Urinary bladder (tissue), 4 donors: Measurements from ENCODE around the gene KCP. TPM values are rescaled to one million over a fixed set of nuclear protein-coding genes. Genes with fewer than 3 reads are reported as not detected.

Experiments used
- DNase-seq: peaks from one replicate; pipeline ENCODE4 v3.0.0-alpha.2; 2015; ENCODE audit errors: extremely low spot score
- H3K27ac ChIP-seq: one replicate; pipeline ENCODE4 v1.5.1; 2013; ENCODE audit warnings: low read depth, mild to moderate bottlenecking, moderate library complexity
- H3K36me3 ChIP-seq: one replicate; pipeline ENCODE4 v1.6.1; 2013; ENCODE audit warnings: mild to moderate bottlenecking, moderate library complexity; ENCODE audit not compliant: insufficient read depth
- H3K4me1 ChIP-seq: one replicate; pipeline ENCODE4 v1.6.1; 2013; ENCODE audit warnings: mild to moderate bottlenecking, moderate library complexity; ENCODE audit not compliant: insufficient read depth
- H3K4me3 ChIP-seq: one replicate; pipeline ENCODE4 v1.5.1; 2013; ENCODE audit warnings: low read depth, low read length
- WGBS: extraction: QIAGEN DNeasy Blood & Tissue Kit; methylation state at CpG from one replicate; pipeline ENCODE4 v1.1.7; 2013; 5-methylcytosine and 5-hydroxymethylcytosine counted together
- polyA plus RNA-seq: library from polyadenylated mRNA; stranded (reverse); fragments of 200-250 nt; gene quantifications from one replicate; pipeline ENCODE4 v1.2.3, GENCODE V29; 2013
- total RNA-seq: library from RNA; depleted of rRNA; stranded (reverse); fragments of >200 nt; gene quantifications from one replicate; pipeline ENCODE4 v1.2.3, GENCODE V29; 2014
- donor health status: healthy with polysubstance abuse.
- donor health status: healthy.

The KCP gene
- total and polyA plus RNA-seq, 2 donors = 0.42 to 1.4 TPM

GRCh38 chr7:128833946-128834325, 76.6 kb downstream of the KCP start:
- H3K27ac ChIP-seq = no peak overlapping the region
- H3K4me3 ChIP-seq = no peak overlapping the region
- WGBS = 20% methylated on average over 4 of the region's 4 CpGs
- H3K36me3 ChIP-seq = no peaks in the 10 kb centered on the region
- H3K4me1 ChIP-seq = peaks cover 2% of the 10 kb centered on the region
- DNase-seq = no peak

- DNase-seq = peak; percentile 78
- H3K4me1 ChIP-seq = peaks cover 2% of the 10 kb centered on the region
- WGBS = 8% methylated on average over 13 of the region's 13 CpGs
- no peak overlapping the region for H3K4me3 ChIP-seq
- no peaks in the 10 kb centered on the region for H3K36me3 ChIP-seq
- H3K27ac ChIP-seq = peak overlapping the region; percentile 11
Observed at GRCh38 chr7:128833148-128833945, 77.2 kb downstream of the KCP start.

GRCh38 chr7:128832880-128833147, 77.7 kb downstream of the KCP start:
- Histone ChIP-seq H3K27ac (peak overlapping the region; percentile 11), H3K4me1 (peaks cover 2% of the 10 kb centered on the region), H3K36me3 (no peaks in the 10 kb centered on the region), H3K4me3 (no peak overlapping the region)
- DNase-seq = no peak
- WGBS = 15% methylated on average over 2 of the region's 2 CpGs

GRCh38 chr7:128831994-128832879, 78.3 kb downstream of the KCP start:
- Histone ChIP-seq H3K27ac (peak overlapping the region; percentile 11), H3K36me3 (no peaks in the 10 kb centered on the region), H3K4me3 (peak overlapping the region; percentile 4), H3K4me1 (peaks cover 2% of the 10 kb centered on the region)
- WGBS = 7% methylated on average over 22 of the region's 22 CpGs
- peak; percentile 59 for DNase-seq

GRCh38 chr7:128831178-128831993, 79.1 kb downstream of the KCP start:
- 5% methylated on average over 33 of the region's 33 CpGs for WGBS
- Histone ChIP-seq H3K4me3 (peak overlapping the region; percentile 52), H3K36me3 (no peaks in the 10 kb centered on the region), H3K27ac (peak overlapping the region; percentile 42), H3K4me1 (peaks cover 2% of the 10 kb centered on the region)
- DNase-seq = peak; percentile 66

- Histone ChIP-seq H3K27ac (peak within 1 kb of the TSS; percentile 42), H3K36me3 (no peaks in the 10 kb centered on the region), H3K4me3 (peak within 1 kb of the TSS; percentile 52), H3K4me1 (peaks cover 2% of the 10 kb centered on the region)
- 1% methylated on average over 108 of the region's 109 CpGs for WGBS
- DNase-seq = no peak
Observed at GRCh38 chr7:128830231-128831177, 80.0 kb downstream of the KCP start, which contains the start of gene FLNC. FLNC (plus strand) TSS chr7:128830406; CDS start chr7:128830638, 232 bp downstream.

GRCh38 chr7:128829391-128830166, 80.9 kb downstream of the KCP start:
- Histone ChIP-seq H3K4me3 (peak overlapping the region; percentile 52), H3K4me1 (peaks cover 2% of the 10 kb centered on the region), H3K36me3 (no peaks in the 10 kb centered on the region), H3K27ac (no peak overlapping the region)
- DNase-seq = no peak
- WGBS = 16% methylated on average over 13 of the region's 13 CpGs

GRCh38 chr7:128827971-128828711, 82.4 kb downstream of the KCP start:
- no peak for DNase-seq

GRCh38 chr7:128827248-128827958, 83.1 kb downstream of the KCP start:
- 61% methylated on average over 17 of the region's 17 CpGs for WGBS
- Histone ChIP-seq H3K4me1 (peaks cover 2% of the 10 kb centered on the region), H3K27ac (no peak overlapping the region), H3K4me3 (no peak overlapping the region), H3K36me3 (no peaks in the 10 kb centered on the region)
- no peak for DNase-seq

More at GRCh38 chr7:128827971-128828711, 82.4 kb downstream of the KCP start:
- Histone ChIP-seq H3K4me3 (no peak overlapping the region), H3K4me1 (peaks cover 2% of the 10 kb centered on the region), H3K36me3 (no peaks in the 10 kb centered on the region), H3K27ac (no peak overlapping the region)
- whole genome bisulfite sequencing = 49% methylated on average over 10 of the region's 10 CpGs

GRCh38 chr7:128826916-128827247, 83.6 kb downstream of the KCP start:
- Histone ChIP-seq H3K27ac (no peak overlapping the region), H3K4me3 (no peak overlapping the region), H3K4me1 (peaks cover 2% of the 10 kb centered on the region), H3K36me3 (no peaks in the 10 kb centered on the region)
- DNase-seq = no peak
- 86% methylated on average over 1 of the region's 1 CpG for WGBS
